K562 (cell line): ENCODE data around the gene KLHL22. TPM values are rescaled to one million over a fixed set of nuclear protein-coding genes. Genes with fewer than 3 reads are reported as not detected.

ENCODE experiments used
- CEBPB ChIP-seq: fragments of 450-650 bp; IDR thresholded peaks from 2 replicates; pipeline ENCODE4 v1.6.1; 2016; ENCODE audit warnings: missing genetic modification characterization, missing compliant biosample characterization
- COPS2 ChIP-seq: fragments of 450-650 bp; conservative IDR thresholded peaks from 2 replicates; pipeline ENCODE4 v1.6.1; 2016; ENCODE audit warnings: mild to moderate bottlenecking, moderate library complexity
- E2F3 ChIP-seq: fragments of 250-450 bp; sonication (Bioruptor Pico); IDR thresholded peaks from 2 replicates; pipeline ENCODE4 v1.4.0; 2020; ENCODE audit warnings: mild to moderate bottlenecking
- FOXK1 ChIP-seq: sonication (generic); formaldehyde crosslinking; IDR thresholded peaks from 2 replicates; pipeline ENCODE4 v1.8.0; 2022; ENCODE audit warnings: missing genetic modification reagents, mild to moderate bottlenecking, borderline replicate concordance
- HDAC3 ChIP-seq: fragments of 450-650 bp; IDR thresholded peaks from 2 replicates; pipeline ENCODE4 v1.6.1; 2018; ENCODE audit warnings: borderline replicate concordance, mild to moderate bottlenecking, moderate library complexity; ENCODE audit not compliant: partially characterized antibody
- KHSRP ChIP-seq: fragments of 450-650 bp; IDR thresholded peaks from 2 replicates; pipeline ENCODE4 v1.6.1; 2017
- KLF16 ChIP-seq: IDR thresholded peaks from 2 replicates; pipeline ENCODE4 v1.6.1; 2016; ENCODE audit warnings: antibody characterized with exemption
- MEIS2 ChIP-seq: fragments of 450-650 bp; IDR thresholded peaks from 2 replicates; pipeline ENCODE4 v1.6.1; 2014; ENCODE audit warnings: mild to moderate bottlenecking; ENCODE audit not compliant: partially characterized antibody
- NEUROD1 ChIP-seq: fragments of 150-350 bp; IDR thresholded peaks from 2 replicates; pipeline ENCODE4 v1.6.1; 2014; ENCODE audit warnings: borderline replicate concordance, low read length, low read depth; ENCODE audit not compliant: partially characterized antibody
- NUFIP1 ChIP-seq: fragments of 450-650 bp; IDR thresholded peaks from 2 replicates; pipeline ENCODE4 v1.6.1; 2018; ENCODE audit not compliant: partially characterized antibody
- RHOXF2B ChIP-seq: fragments of 250-450 bp; sonication (Bioruptor Pico); conservative IDR thresholded peaks from 2 replicates; pipeline ENCODE4 v1.5.1; 2021
- SRF ChIP-seq, 2 experiments: fragments of 250-450, 450-650 bp in 1 of 2; sonication (Bioruptor Pico) in 1 of 2; sonication (generic) in 1 of 2; formaldehyde crosslinking; IDR thresholded peaks; 2 replicates each; pipeline versions ENCODE4 v1.5.0 to v1.5.1; 2020 to 2022; ENCODE audit warnings: mild to moderate bottlenecking in 1 of 2, missing genetic modification reagents in 1 of 2
- TEAD4 ChIP-seq, 2 experiments: sonication (generic) in 1 of 2; formaldehyde crosslinking in 1 of 2; IDR thresholded peaks; 2 replicates each; pipeline versions ENCODE4 v1.6.1 to v1.8.0; 2012 to 2022; ENCODE audit warnings: borderline replicate concordance in 1 of 2, inconsistent platforms in 1 of 2, low read length in 1 of 2, mild to moderate bottlenecking in 1 of 2, missing genetic modification reagents in 1 of 2
- ZNF224 ChIP-seq: sonication (generic); formaldehyde crosslinking; IDR thresholded peaks from 2 replicates; pipeline ENCODE4 v1.8.0; 2022; ENCODE audit warnings: mild to moderate bottlenecking, missing genetic modification reagents
- ZNF431 ChIP-seq: sonication (generic); formaldehyde crosslinking; IDR thresholded peaks from 2 replicates; pipeline ENCODE4 v1.8.0; 2022; ENCODE audit warnings: mild to moderate bottlenecking, missing genetic modification reagents
- ZNF589 ChIP-seq: fragments of 200-800 bp; sonication (Bioruptor generic); IDR thresholded peaks from 2 replicates; pipeline ENCODE4 v1.6.1; 2016; ENCODE audit warnings: low read depth, missing genetic modification characterization, missing compliant biosample characterization
- ZZZ3 ChIP-seq: fragments of 450-650 bp; IDR thresholded peaks from 2 replicates; pipeline ENCODE4 v1.6.1; 2016; ENCODE audit warnings: antibody characterized with exemption, mild to moderate bottlenecking, moderate library complexity
- polyA plus RNA-seq, 8 experiments: library from polyadenylated mRNA; depleted of rRNA in 4 of 8; stranded (reverse) in 5 of 8; unstranded in 3 of 8; fragments of >200 nt; fragmentation: Nextera tagmentation in 2 of 8; fragmentation: Illumina TruSeq in 1 of 8; extraction: Ambion mirVana in 2 of 8; extraction: Trizol in 1 of 8; gene quantifications; 2 replicates each; pipeline versions ENCODE4 v1.2.1 to v1.2.3, GENCODE V29; 2011 to 2014; ENCODE audit warnings: inconsistent platforms in 1 of 8, missing spikeins in 1 of 8
- total RNA-seq, 7 experiments: library from RNA; depleted of rRNA in 6 of 7; stranded (reverse); fragments of >200 nt in 6 of 7; fragmentation: Illumina TruSeq in 2 of 7; extraction: Trizol in 2 of 7; gene quantifications; 2 replicates each; pipeline versions ENCODE4 v1.2.1 to v1.2.3, GENCODE V29; 2011 to 2021; ENCODE audit warnings: low replicate concordance in 1 of 7
- TF ChIP-seq, protein P1 (sequence below): sonication (generic); formaldehyde crosslinking; IDR thresholded peaks from 2 replicates; pipeline ENCODE4 v1.9.0; 2022; ENCODE audit warnings: mild to moderate bottlenecking, missing genetic modification reagents
- TF ChIP-seq, protein P2 (sequence below): fragments of 450-650 bp; IDR thresholded peaks from 2 replicates; pipeline ENCODE4 v1.6.1; 2016
- TF ChIP-seq, protein P3 (sequence below), 2 experiments: fragments of 200-800 bp in 1 of 2; sonication (Bioruptor generic) in 1 of 2; sonication (generic) in 1 of 2; formaldehyde crosslinking in 1 of 2; IDR thresholded peaks in 1 of 2; conservative IDR thresholded peaks in 1 of 2; 2 replicates each; pipeline versions ENCODE4 v1.5.0 to v1.6.1; 2016 to 2020; ENCODE audit warnings: missing compliant biosample characterization in 1 of 2, missing genetic modification characterization in 1 of 2, missing genetic modification reagents in 1 of 2
- TF ChIP-seq, protein P4 (sequence below), 2 experiments: fragments of 150-350 bp in 1 of 2; IDR thresholded peaks; 2 replicates each; pipeline ENCODE4 v1.6.1; 2012 to 2016; ENCODE audit warnings: low read depth in 2 of 2, low read length in 2 of 2, mild to moderate bottlenecking in 1 of 2, moderate library complexity in 1 of 2

The KLHL22 gene
- total and polyA plus RNA-seq, 9 of the 15 experiments (the other 6 are each of a cell fraction or from before 2014, with no cell fraction given) = 1.3 to 25.6 (median 15.2) TPM

DNA sequence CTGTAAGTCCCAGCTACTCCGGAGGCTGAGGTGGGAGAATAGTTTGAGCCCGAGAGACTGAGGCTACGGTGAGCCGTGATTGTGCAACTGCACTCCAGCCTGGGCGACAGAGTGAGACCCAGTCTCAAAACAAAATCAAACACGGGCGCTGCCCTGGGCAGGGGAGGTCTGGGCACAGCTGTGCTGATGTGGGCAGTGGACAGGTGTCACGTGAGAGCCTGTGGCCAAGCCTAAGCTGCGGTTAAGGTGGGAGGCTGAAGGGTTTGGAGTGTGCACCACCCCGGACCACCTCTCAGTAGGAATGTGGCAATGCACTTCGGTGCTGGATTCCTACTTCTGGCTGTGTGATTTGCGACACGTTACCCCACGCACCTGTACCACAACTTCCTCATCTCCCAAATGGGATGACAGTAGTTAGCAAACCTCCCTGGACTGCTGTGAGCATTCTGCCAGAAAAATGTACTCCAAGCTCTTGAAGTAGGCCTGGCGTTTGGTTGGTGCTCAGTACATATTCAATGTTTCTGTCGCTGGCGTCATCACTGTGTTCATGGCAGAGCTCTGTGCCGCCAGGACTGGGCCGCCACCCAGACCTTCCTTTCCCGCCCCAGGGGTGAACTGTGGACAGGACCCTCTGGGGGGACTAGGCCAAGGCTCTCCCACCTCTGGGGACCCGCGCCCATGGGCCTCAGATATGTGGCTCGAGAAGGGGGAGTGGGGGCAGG is 102.5 kb downstream of the KLHL22 start (continued):
- TF ChIP-seq, protein P1, sequence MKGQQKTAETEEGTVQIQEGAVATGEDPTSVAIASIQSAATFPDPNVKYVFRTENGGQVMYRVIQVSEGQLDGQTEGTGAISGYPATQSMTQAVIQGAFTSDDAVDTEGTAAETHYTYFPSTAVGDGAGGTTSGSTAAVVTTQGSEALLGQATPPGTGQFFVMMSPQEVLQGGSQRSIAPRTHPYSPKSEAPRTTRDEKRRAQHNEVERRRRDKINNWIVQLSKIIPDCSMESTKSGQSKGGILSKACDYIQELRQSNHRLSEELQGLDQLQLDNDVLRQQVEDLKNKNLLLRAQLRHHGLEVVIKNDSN (CRISPR knock-in tag) = no peak
- TF ChIP-seq CEBPB (tag) (peak; percentile 91), COPS2 (no peak), E2F3 (CRISPR knock-in tag) (no peak; the same call in 1 of the 2 replicates), ZNF589 (CRISPR knock-in tag) (no peak), RHOXF2B (peak; percentile 48; the same call in 1 of the 2 replicates), FOXK1 (CRISPR knock-in tag) (no peak), MEIS2 (no peak), HDAC3 (no peak), ZNF431 (no peak), ZZZ3 (no peak), KHSRP (no peak), KLF16 (no peak), NUFIP1 (no peak), SRF (CRISPR knock-in tag; IDR thresholded peaks at IDR 0.05) (0 out of 4 replicates have a peak, but pooled peaks of 1 of the 2 experiments have one; percentile 62), ZNF224 (CRISPR knock-in tag) (no peak), NEUROD1 (no peak), TEAD4 (IDR thresholded peaks at IDR 0.05; ENCODE audit: low read length) (no peak), TEAD4 (CRISPR knock-in tag; IDR thresholded peaks at IDR 0.05; ENCODE audit: borderline replicate concordance) (no peak)
- TF ChIP-seq, protein P2, sequence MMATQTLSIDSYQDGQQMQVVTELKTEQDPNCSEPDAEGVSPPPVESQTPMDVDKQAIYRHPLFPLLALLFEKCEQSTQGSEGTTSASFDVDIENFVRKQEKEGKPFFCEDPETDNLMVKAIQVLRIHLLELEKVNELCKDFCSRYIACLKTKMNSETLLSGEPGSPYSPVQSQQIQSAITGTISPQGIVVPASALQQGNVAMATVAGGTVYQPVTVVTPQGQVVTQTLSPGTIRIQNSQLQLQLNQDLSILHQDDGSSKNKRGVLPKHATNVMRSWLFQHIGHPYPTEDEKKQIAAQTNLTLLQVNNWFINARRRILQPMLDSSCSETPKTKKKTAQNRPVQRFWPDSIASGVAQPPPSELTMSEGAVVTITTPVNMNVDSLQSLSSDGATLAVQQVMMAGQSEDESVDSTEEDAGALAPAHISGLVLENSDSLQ = no peak
- TF ChIP-seq, protein P3, sequence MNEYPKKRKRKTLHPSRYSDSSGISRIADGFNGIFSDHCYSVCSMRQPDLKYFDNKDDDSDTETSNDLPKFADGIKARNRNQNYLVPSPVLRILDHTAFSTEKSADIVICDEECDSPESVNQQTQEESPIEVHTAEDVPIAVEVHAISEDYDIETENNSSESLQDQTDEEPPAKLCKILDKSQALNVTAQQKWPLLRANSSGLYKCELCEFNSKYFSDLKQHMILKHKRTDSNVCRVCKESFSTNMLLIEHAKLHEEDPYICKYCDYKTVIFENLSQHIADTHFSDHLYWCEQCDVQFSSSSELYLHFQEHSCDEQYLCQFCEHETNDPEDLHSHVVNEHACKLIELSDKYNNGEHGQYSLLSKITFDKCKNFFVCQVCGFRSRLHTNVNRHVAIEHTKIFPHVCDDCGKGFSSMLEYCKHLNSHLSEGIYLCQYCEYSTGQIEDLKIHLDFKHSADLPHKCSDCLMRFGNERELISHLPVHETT (CRISPR knock-in tag; conservative IDR thresholded peaks at IDR 0.05 in 1 of 2, IDR thresholded peaks at IDR 0.05 in 1 of 2) = no peak
- TF ChIP-seq, protein P4, sequence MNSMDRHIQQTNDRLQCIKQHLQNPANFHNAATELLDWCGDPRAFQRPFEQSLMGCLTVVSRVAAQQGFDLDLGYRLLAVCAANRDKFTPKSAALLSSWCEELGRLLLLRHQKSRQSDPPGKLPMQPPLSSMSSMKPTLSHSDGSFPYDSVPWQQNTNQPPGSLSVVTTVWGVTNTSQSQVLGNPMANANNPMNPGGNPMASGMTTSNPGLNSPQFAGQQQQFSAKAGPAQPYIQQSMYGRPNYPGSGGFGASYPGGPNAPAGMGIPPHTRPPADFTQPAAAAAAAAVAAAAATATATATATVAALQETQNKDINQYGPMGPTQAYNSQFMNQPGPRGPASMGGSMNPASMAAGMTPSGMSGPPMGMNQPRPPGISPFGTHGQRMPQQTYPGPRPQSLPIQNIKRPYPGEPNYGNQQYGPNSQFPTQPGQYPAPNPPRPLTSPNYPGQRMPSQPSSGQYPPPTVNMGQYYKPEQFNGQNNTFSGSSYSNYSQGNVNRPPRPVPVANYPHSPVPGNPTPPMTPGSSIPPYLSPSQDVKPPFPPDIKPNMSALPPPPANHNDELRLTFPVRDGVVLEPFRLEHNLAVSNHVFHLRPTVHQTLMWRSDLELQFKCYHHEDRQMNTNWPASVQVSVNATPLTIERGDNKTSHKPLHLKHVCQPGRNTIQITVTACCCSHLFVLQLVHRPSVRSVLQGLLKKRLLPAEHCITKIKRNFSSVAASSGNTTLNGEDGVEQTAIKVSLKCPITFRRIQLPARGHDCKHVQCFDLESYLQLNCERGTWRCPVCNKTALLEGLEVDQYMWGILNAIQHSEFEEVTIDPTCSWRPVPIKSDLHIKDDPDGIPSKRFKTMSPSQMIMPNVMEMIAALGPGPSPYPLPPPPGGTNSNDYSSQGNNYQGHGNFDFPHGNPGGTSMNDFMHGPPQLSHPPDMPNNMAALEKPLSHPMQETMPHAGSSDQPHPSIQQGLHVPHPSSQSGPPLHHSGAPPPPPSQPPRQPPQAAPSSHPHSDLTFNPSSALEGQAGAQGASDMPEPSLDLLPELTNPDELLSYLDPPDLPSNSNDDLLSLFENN (IDR thresholded peaks at IDR 0.05; ENCODE audit: low read depth in 2 of 2, low read length in 2 of 2) = no peak
